GM19099 (cell line): ENCODE data around the gene TTC16.
A peak's percentile ranks its signal among the peaks of the same experiment; 100 is the strongest.

Source experiments
- POLR2A ChIP-seq: IDR thresholded peaks from 3 replicates; pipeline ENCODE4 v1.6.1; 2011; ENCODE audit warnings: low read depth; ENCODE audit not compliant: insufficient read length; ENCODE audit errors: extremely low read depth

The TTC16 gene

DNA sequence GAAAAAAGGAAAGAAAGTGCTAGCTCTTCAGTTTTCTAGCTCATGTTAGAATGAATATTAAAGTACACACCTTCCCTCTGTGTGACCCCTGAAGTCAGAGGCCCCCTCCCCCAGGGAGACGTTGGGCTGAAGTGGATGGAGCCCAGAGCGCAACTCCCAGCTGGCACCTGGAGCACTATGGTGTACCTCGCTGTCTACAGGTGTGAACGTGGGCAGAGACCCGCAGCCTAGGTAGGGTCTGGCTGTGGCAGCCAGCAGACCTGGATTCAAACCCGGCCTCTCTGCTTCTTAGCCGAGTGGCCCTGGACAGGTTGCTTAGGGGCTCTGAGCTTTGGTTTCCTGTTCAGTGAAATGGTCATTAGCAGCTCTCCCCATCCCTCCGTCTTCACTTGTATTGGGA is 12.9 kb downstream of the TTC16 start:
- TF ChIP-seq POLR2A: no peak

- TF ChIP-seq POLR2A: no peak
Measured at GRCh38 chr9:127729522-127730256, 13.8 kb downstream of the TTC16 start.

DNA sequence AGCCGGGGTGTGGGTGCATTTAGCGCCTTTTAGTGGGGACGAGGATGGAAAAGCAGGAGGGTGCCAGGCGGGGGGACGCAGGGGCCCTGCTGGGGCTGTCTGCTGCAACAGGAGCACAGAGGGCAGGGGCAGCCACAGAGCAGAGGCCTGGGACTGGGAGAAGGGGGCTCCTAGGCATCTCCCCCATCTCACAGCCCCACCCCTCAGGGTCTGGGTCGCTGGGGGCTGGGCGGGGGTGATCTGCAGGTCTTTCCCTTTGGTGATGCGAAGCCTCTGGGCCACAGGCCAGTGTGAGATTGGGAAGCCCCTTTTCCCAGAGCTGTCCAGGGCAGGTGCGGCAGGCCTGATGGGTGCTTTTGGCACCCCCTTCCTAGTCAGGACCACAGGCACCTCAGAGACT is 14.4 kb downstream of the TTC16 start:
- no peak for TF ChIP-seq POLR2A

DNA sequence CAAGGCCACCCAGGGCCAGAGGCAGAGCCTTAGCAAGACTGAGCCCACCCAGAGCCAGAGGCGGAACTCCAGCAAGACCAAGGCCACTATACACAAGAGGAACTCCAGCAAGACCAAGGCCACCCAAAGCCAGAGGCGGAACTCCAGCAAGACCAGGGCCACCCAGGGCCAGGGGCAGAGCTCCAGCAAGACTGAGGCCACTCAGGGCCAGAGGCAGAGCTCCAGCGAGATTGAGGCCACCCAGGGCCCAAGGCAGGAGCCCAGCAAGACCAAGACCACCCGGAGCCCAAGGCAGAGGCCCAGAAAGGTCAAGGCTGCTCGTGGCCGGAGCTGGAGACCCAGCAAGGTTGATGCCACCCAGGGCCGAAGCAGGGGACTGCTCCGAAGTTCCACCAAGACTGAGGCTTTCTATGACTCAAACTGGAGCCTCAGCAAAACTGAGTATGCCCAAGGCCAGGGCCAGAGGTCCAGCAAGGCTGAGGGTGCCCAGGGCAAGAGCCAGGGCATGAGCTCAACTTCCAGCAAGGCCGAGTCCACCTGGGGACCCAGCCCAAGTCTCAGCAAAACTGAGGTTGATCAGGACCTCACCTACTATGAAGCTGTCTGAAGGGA is 15.0 kb downstream of the TTC16 start:
- TF ChIP-seq POLR2A: no peak

GRCh38 chr9:127731938-127732337 is 16.1 kb downstream of the TTC16 start:
- no peak for TF ChIP-seq POLR2A

DNA sequence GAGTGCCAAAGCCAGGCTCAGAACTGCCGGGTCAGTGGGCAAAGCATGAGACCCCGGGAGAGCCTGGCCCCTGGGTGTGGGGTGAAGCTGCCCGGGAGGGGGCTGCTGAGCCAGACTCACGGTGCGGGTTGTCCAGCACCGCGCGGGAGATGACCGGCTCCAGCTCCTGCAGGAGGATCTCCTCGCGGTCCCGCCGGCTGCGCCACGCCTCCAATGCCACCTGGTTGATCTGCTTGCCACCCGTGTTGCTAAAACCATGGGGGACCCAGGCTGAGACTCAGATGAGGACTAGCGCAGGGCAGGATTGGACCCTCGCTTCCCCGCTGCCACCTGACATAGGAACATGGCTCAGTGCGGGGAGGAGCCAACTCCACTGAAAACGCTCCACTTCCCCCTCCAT is 16.6 kb downstream of the TTC16 start:
- no peak for TF ChIP-seq POLR2A

DNA sequence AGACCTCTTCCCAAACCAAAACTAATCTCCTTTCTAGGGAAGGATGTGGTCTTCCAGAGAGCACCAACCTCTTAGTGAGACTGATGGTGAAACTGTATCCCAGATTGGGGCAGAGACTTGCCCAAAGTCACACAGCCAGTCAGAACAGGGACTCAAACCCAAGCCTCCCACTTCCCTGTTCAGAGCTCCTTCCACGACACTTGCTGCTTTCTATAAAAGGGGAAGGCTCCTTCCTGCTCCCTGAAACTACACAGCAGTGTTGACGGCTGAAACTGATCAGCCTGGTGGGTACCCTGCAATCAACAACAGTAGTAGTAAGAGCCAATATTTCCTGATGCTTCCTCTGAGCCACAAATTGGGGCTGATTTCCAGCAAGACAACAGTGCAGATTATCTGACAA is 17.7 kb downstream of the TTC16 start:
- no peak for TF ChIP-seq POLR2A

GRCh38 chr9:127734247-127734746 is 18.4 kb downstream of the TTC16 start:
- TF ChIP-seq POLR2A: no peak

- peak; percentile 76 for TF ChIP-seq POLR2A
Measured at GRCh38 chr9:127734747-127735529, 19.1 kb downstream of the TTC16 start, which contains the start of gene TOR2A. TSS of gene TOR2A (minus strand) at chr9:127735294. CDS start at chr9:127735270, 24 bp downstream.

- TF ChIP-seq POLR2A: no peak
Measured at GRCh38 chr9:127735530-127736185, 19.8 kb downstream of the TTC16 start.

GRCh38 chr9:127738666-127739065 is 22.8 kb downstream of the TTC16 start:
- no peak for TF ChIP-seq POLR2A

DNA sequence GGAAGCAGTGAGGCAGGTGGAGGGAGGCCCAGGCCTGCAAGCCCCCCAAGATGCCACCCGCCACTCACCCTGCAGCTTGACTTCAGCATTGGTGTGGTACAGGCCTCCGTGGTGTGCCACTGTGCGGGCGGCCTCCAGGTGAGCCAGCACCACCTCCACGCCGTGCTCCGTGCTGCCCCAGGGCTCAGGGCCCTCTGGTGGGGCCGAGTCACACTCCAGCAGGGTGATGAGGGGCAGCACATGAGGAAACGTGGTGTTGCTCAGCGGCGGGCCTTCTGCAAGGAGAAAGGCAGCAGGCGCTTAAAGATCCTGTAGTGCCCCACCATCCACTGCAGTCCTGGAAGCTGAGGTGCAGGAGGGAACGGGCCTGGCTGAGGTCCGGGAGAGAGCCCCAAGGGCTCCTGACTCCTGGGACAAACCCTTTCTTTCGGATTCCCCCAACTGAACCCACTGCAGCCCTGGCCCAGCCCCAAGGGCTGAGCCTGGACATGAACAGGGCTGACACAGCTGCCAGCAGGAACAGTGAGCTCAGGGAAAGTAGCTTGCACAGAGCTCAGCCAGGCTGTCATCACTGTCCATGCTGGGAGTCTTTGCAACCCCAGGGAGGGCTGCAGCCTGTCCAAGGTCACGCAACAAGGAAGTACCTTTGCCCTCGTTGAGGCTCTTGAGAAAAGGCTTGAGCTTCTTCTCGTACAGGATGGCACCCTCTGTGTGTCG is 23.9 kb downstream of the TTC16 start:
- no peak for TF ChIP-seq POLR2A

GRCh38 chr9:127741831-127742434 is 26.1 kb downstream of the TTC16 start:
- no peak for TF ChIP-seq POLR2A
